Trophoblast cell (in vitro differentiated cells and primary cell): ENCODE results near the gene RASL11A.

Source experiments
- DNase-seq, 2 donors: peaks; one replicate each; pipeline ENCODE4 v3.0.0-alpha.2; 2016
- H2AFZ ChIP-seq: 2 replicates; pipeline ENCODE4 v1.6.1; 2013; ENCODE audit warnings: low read length, moderate library complexity, mild to moderate bottlenecking; ENCODE audit not compliant: insufficient read depth, poor library complexity
- H2AK5ac ChIP-seq: 2 replicates; pipeline ENCODE4 v1.6.1; 2013; ENCODE audit warnings: mild to moderate bottlenecking, low read length
- H2BK120ac ChIP-seq: 2 replicates; pipeline ENCODE4 v1.6.1; 2013; ENCODE audit warnings: low read length, mild to moderate bottlenecking, moderate library complexity; ENCODE audit not compliant: insufficient read depth, poor library complexity
- H2BK12ac ChIP-seq: 2 replicates; pipeline ENCODE4 v1.6.1; 2013; ENCODE audit warnings: mild to moderate bottlenecking, low read length, moderate library complexity
- H2BK5ac ChIP-seq: 2 replicates; pipeline ENCODE4 v1.6.1; 2013; ENCODE audit warnings: low read length, low read depth, moderate library complexity, mild to moderate bottlenecking; ENCODE audit not compliant: poor library complexity
- H3K14ac ChIP-seq: 2 replicates; pipeline ENCODE4 v1.6.1; 2013; ENCODE audit warnings: mild to moderate bottlenecking, low read length
- H3K18ac ChIP-seq: 2 replicates; pipeline ENCODE4 v1.6.1; 2013; ENCODE audit warnings: mild to moderate bottlenecking, low read length
- H3K23ac ChIP-seq: 2 replicates; pipeline ENCODE4 v1.6.1; 2013; ENCODE audit warnings: low read length
- H3K27ac ChIP-seq: 2 replicates; pipeline ENCODE4 v1.5.1; 2013; ENCODE audit warnings: low read depth, mild to moderate bottlenecking, inconsistent platforms, low read length, moderate library complexity
- H3K27me3 ChIP-seq: 2 replicates; pipeline ENCODE4 v1.6.1; 2013; ENCODE audit warnings: inconsistent platforms, mild to moderate bottlenecking, low read length, moderate library complexity; ENCODE audit not compliant: insufficient read depth
- H3K36me3 ChIP-seq, 2 experiments: 1 replicate in 1 of 2; 2 replicates in 1 of 2; pipeline ENCODE4 v1.6.1; 2013; ENCODE audit warnings: low read length in 2 of 2, mild to moderate bottlenecking in 2 of 2, moderate library complexity in 1 of 2; ENCODE audit not compliant: insufficient read depth in 2 of 2, control insufficient read depth in 1 of 2
- H3K4ac ChIP-seq: 2 replicates; pipeline ENCODE4 v1.6.1; 2013; ENCODE audit warnings: low read depth, mild to moderate bottlenecking, low read length, moderate library complexity
- H3K4me1 ChIP-seq, 2 experiments: 1 replicate in 1 of 2; 2 replicates in 1 of 2; pipeline ENCODE4 v1.6.1; 2013; ENCODE audit warnings: low read length in 2 of 2, mild to moderate bottlenecking in 2 of 2, moderate library complexity in 1 of 2; ENCODE audit not compliant: insufficient read depth in 2 of 2, control insufficient read depth in 1 of 2
- H3K4me2 ChIP-seq: 2 replicates; pipeline ENCODE4 v1.6.1; 2013; ENCODE audit warnings: inconsistent platforms, mild to moderate bottlenecking, low read length, moderate library complexity
- H3K4me3 ChIP-seq: 2 replicates; pipeline ENCODE4 v1.5.1; 2013; ENCODE audit warnings: mild to moderate bottlenecking, low read depth, low read length, inconsistent platforms
- H3K79me1 ChIP-seq: one replicate; pipeline ENCODE4 v1.6.1; 2013; ENCODE audit warnings: low read length
- H3K79me2 ChIP-seq: 2 replicates; pipeline ENCODE4 v1.6.1; 2013; ENCODE audit warnings: low read length, mild to moderate bottlenecking; ENCODE audit not compliant: control insufficient read depth, insufficient read depth, poor library complexity
- H3K9ac ChIP-seq: 2 replicates; pipeline ENCODE4 v1.6.1; 2013; ENCODE audit warnings: mild to moderate bottlenecking, low read length
- H3K9me3 ChIP-seq: 2 replicates; pipeline ENCODE4 v1.6.1; 2013; ENCODE audit warnings: low read depth, mild to moderate bottlenecking, control low read depth, inconsistent platforms, low read length; ENCODE audit not compliant: insufficient read depth
- H4K12ac ChIP-seq: 2 replicates; pipeline ENCODE4 v1.6.1; 2013; ENCODE audit warnings: low read depth, mild to moderate bottlenecking, low read length, moderate library complexity
- H4K8ac ChIP-seq: 2 replicates; pipeline ENCODE4 v1.6.1; 2013; ENCODE audit warnings: low read depth, mild to moderate bottlenecking, low read length, moderate library complexity
- H4K91ac ChIP-seq: one replicate; pipeline ENCODE4 v1.6.1; 2013; ENCODE audit warnings: low read depth, mild to moderate bottlenecking, low read length, moderate library complexity
- WGBS: extraction: QIAGEN DNeasy Blood & Tissue Kit; methylation state at CpG from one replicate; pipeline ENCODE4 v1.1.7; 2013; ENCODE audit warnings: missing lambda C conversion rate; ENCODE audit not compliant: insufficient read length, insufficient coverage; ENCODE audit errors: extremely low coverage; 5-methylcytosine and 5-hydroxymethylcytosine counted together

Gene RASL11A

GRCh38 chr13:27311518-27312210, 41.0 kb downstream of the RASL11A start:
- no peak for DNase-seq
- H3K18ac ChIP-seq = no peak overlapping the region
- no peak overlapping the region for H2AK5ac ChIP-seq
- H3K4me3 ChIP-seq = no peak overlapping the region
- no peak overlapping the region for H2AFZ ChIP-seq
- H2BK120ac ChIP-seq = no peak overlapping the region
- no CpG with 5 or more reads among the region's 6 CpGs for WGBS
- H3K79me1 ChIP-seq = no peaks in the 10 kb centered on the region
- peaks cover 0 to 3% of the 10 kb centered on the region in 2 experiments for H3K4me1 ChIP-seq
- no peak overlapping the region for H3K4me2 ChIP-seq
- no peaks in the 10 kb centered on the region for H3K27me3 ChIP-seq
- H4K12ac ChIP-seq = no peak overlapping the region
- H3K4ac ChIP-seq = no peak overlapping the region
- H3K36me3 ChIP-seq = no peaks in the 10 kb centered on the region
- no peak overlapping the region for H3K23ac ChIP-seq
- no peak overlapping the region for H3K9ac ChIP-seq
- no peaks in the 10 kb centered on the region for H3K79me2 ChIP-seq
- no peak overlapping the region for H2BK12ac ChIP-seq
- H3K9me3 ChIP-seq = no peaks in the 10 kb centered on the region
- H3K27ac ChIP-seq = no peak overlapping the region
- no peak overlapping the region for H3K14ac ChIP-seq
- no peak overlapping the region for H4K8ac ChIP-seq
- no peak overlapping the region for H4K91ac ChIP-seq
- H2BK5ac ChIP-seq = no peak overlapping the region

DNA sequence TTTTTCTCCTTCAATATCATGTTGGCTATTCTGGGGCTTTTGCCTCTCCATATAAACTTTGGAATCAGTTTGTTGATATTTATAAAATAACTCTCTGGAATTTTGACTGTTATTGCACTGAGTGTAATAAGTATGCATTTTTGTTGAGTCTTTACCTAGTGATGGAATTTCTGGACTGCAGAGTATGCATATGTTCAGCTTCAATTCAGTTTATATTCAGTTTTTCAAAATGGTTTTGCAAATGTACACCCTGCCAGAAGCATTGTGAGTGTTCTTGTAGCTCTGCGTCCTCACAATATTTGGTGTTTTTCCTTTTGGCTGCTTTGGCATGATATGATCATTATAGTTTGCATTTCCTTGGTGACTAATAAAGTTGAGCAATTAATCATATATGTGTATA, 43.1 kb downstream of the RASL11A start:
- Histone ChIP-seq H3K23ac (no peak overlapping the region), H2BK120ac (no peak overlapping the region), H4K91ac (no peak overlapping the region), H2BK12ac (no peak overlapping the region), H4K12ac (no peak overlapping the region), H3K27me3 (no peaks in the 10 kb centered on the region), H2BK5ac (no peak overlapping the region), H3K27ac (no peak overlapping the region), H3K9me3 (no peaks in the 10 kb centered on the region), H3K4me3 (no peak overlapping the region), H2AFZ (no peak overlapping the region), H3K4ac (no peak overlapping the region), H3K4me2 (no peak overlapping the region), H3K9ac (no peak overlapping the region), H2AK5ac (no peak overlapping the region), H3K18ac (no peak overlapping the region), H3K79me1 (no peaks in the 10 kb centered on the region), H3K79me2 (no peaks in the 10 kb centered on the region), H3K14ac (no peak overlapping the region), H4K8ac (no peak overlapping the region), H3K4me1 (peaks cover 0 to 3% of the 10 kb centered on the region in 2 experiments), H3K36me3 (no peaks in the 10 kb centered on the region)
- DNase-seq = no peak
- WGBS = no CpG with 5 or more reads among the region's 1 CpG

DNA sequence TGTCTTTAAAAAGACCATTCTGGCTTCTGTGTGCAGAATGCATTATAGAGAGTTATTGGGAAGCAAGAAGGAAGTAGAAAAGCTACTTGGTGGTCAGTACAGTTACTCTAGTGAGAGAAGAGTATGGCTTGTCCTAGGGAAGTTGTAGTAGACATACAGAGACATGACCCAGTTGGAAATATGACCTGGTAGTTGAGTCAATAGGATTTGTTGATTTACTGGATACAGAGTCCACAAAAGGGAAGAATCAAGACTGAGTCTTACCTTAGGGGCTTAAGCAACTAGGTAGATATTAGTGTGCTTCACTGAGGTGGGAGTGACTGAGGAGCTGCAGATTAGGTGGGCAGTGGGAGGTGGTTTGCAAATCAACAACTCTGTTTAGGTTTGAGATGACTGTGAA, 48.8 kb downstream of the RASL11A start:
- Histone ChIP-seq H3K4me3 (no peak overlapping the region), H3K9me3 (peaks cover 2% of the 10 kb centered on the region), H4K8ac (no peak overlapping the region), H2BK12ac (no peak overlapping the region), H3K14ac (no peak overlapping the region), H2AFZ (no peak overlapping the region), H2BK5ac (no peak overlapping the region), H3K79me2 (no peaks in the 10 kb centered on the region), H3K9ac (no peak overlapping the region), H3K18ac (no peak overlapping the region), H4K12ac (no peak overlapping the region), H3K27ac (no peak overlapping the region), H3K23ac (no peak overlapping the region), H3K36me3 (no peaks in the 10 kb centered on the region), H2AK5ac (no peak overlapping the region), H3K27me3 (no peaks in the 10 kb centered on the region), H3K4me1 (no peaks in the 10 kb centered on the region), H3K4me2 (no peak overlapping the region), H3K79me1 (no peaks in the 10 kb centered on the region), H4K91ac (no peak overlapping the region), H2BK120ac (no peak overlapping the region), H3K4ac (no peak overlapping the region)
- DNase-seq = no peak

GRCh38 chr13:27321468-27322431, 51.1 kb downstream of the RASL11A start:
- Histone ChIP-seq H4K12ac (no peak overlapping the region), H2AK5ac (no peak overlapping the region), H2BK12ac (no peak overlapping the region), H2BK120ac (no peak overlapping the region), H3K79me2 (no peaks in the 10 kb centered on the region), H3K9me3 (peaks cover 2% of the 10 kb centered on the region), H3K4me2 (no peak overlapping the region), H3K4me1 (no peaks in the 10 kb centered on the region), H4K91ac (no peak overlapping the region), H3K27ac (no peak overlapping the region), H2BK5ac (no peak overlapping the region), H4K8ac (no peak overlapping the region), H3K4me3 (no peak overlapping the region), H3K36me3 (no peaks in the 10 kb centered on the region), H3K4ac (no peak overlapping the region), H3K23ac (no peak overlapping the region), H2AFZ (no peak overlapping the region), H3K79me1 (no peaks in the 10 kb centered on the region), H3K27me3 (no peaks in the 10 kb centered on the region), H3K9ac (no peak overlapping the region), H3K18ac (no peak overlapping the region), H3K14ac (no peak overlapping the region)
- no CpG with 5 or more reads among the region's 8 CpGs for whole genome bisulfite sequencing
- no peak for DNase-seq
